ENCODE results near the gene ZNF804A. TPM values are rescaled to one million over a fixed set of nuclear protein-coding genes. Genes with fewer than 3 reads are reported as not detected.

Gene ZNF804A
- total and polyA plus RNA-seq, 2 of the 8 experiments (the other 6 are each of a cell fraction or from before 2014, with no cell fraction given): 0.02 TPM; not detected in 1

- TF ChIP-seq JUND (IDR thresholded peaks at IDR 0.05; ENCODE audit: low read length): no peak
- TF ChIP-seq ZNF274 (IDR thresholded peaks at IDR 0.05; ENCODE audit: borderline replicate concordance, extremely low read depth, low read length): no peak
These were observed 182.1 kb downstream of the ZNF804A start (continued) for GRCh38 chr2:184780384-184780783.

All from H1 (cell line).